Brain microvascular endothelial cell (primary cell): Measurements from ENCODE around the gene PLXNA2.

Source experiments
- DNase-seq: peaks from one replicate; pipeline ENCODE4 v3.0.0-alpha.2; 2020
- H3K27ac ChIP-seq: fragments of 250-450 bp; sonication (Bioruptor Pico); 2 replicates; pipeline ENCODE4 v1.5.1; 2020; ENCODE audit warnings: mild to moderate bottlenecking, moderate library complexity
- H3K27me3 ChIP-seq: fragments of 250-450 bp; sonication (Bioruptor Pico); replicated peaks from 2 replicates; pipeline ENCODE4 v1.5.1; 2020; ENCODE audit warnings: mild to moderate bottlenecking
- H3K36me3 ChIP-seq: fragments of 250-450 bp; sonication (Bioruptor Pico); replicated peaks from 2 replicates; pipeline ENCODE4 v1.5.1; 2020; ENCODE audit warnings: mild to moderate bottlenecking
- H3K4me3 ChIP-seq: 2 replicates; pipeline ENCODE4 v1.5.1; 2011; ENCODE audit warnings: low read depth, mild to moderate bottlenecking, control low read depth, low read length, moderate library complexity
- in situ Hi-C: cut with HindIII; loops from 2 replicates; pipeline ENCODE4 v1.10.0; 2017; ENCODE audit warnings: low sequenced_read_pairs, low pct_ligation_motif_present
- TF ChIP-seq, protein P1 (sequence below): IDR thresholded peaks from 2 replicates; pipeline ENCODE4 v1.5.1; 2011; ENCODE audit warnings: low read depth, mild to moderate bottlenecking, moderate library complexity, low read length, control low read depth, inconsistent platforms; ENCODE audit errors: missing control alignments

The PLXNA2 gene

DNA sequence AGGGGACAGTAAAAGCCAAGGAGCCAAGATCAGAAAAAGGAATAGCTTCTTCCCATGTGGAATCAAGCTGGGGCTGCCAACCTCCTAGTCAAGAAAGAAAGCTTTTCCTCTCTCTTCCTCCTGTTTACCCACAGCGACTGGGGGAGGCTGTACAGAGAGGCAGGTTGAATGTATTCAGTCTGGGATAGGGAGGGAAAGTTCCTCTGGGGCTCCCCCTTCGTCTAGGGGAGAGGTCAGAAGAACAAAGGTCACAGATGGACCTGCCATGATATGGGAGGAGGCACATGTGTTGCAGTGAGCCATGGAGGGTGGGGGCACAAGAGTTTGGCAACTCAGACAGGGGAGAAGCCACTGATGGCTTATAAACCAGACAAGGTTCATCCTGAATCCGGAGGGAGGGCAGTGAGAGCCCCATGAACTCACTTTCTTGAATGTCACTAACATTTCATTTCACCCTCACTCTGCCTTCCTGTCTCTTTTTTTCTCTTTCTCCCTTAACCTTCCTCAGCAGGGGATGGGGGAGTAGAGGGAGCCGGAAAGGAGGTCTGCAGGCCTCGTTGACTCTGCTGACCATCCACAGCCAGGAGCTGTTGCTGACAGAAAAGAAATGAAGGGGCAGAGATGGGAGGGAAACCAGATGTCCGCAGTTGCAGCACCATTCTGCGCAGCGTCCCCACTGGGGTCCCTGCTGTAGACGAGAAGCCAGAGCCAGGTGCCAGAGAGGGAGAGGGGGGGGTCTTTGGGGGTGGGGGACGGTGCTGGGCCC lies 61.1 kb downstream of the PLXNA2 start:
- in situ Hi-C loops: no loop called here
- TF ChIP-seq, protein P1, sequence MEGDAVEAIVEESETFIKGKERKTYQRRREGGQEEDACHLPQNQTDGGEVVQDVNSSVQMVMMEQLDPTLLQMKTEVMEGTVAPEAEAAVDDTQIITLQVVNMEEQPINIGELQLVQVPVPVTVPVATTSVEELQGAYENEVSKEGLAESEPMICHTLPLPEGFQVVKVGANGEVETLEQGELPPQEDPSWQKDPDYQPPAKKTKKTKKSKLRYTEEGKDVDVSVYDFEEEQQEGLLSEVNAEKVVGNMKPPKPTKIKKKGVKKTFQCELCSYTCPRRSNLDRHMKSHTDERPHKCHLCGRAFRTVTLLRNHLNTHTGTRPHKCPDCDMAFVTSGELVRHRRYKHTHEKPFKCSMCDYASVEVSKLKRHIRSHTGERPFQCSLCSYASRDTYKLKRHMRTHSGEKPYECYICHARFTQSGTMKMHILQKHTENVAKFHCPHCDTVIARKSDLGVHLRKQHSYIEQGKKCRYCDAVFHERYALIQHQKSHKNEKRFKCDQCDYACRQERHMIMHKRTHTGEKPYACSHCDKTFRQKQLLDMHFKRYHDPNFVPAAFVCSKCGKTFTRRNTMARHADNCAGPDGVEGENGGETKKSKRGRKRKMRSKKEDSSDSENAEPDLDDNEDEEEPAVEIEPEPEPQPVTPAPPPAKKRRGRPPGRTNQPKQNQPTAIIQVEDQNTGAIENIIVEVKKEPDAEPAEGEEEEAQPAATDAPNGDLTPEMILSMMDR: no peak

DNA sequence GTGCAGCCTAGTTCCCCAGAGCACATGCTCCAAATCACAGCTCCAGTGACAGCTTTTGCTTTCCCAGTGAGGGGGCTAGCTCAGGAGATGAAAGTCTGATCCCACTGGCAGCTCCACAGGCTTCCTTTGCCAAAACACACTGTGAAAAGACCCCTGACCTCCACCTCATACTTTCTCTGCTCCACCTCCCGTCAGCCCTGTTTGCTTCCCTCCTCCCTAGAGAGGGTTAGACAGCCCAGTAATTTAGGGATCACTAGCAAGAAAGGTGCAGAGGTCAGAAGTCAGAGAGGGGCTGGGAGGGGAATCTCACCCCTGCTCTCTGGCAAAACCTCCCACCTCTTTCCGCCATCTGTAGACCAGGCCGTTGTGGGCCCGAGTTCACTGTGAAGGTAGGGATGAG lies 62.8 kb downstream of the PLXNA2 start:
- no peaks in the 10 kb centered on the region for H3K36me3 ChIP-seq
- DNase-seq: no peak
- in situ Hi-C loops: no loop called here
- TF ChIP-seq, protein P1: no peak
- no peaks in the 10 kb centered on the region for H3K27me3 ChIP-seq
- no peak overlapping the region for H3K4me3 ChIP-seq
- H3K27ac ChIP-seq: no peak overlapping the region

More for the DNA sequence above, 61.1 kb downstream of the PLXNA2 start:
- Histone ChIP-seq H3K27me3 (no peaks in the 10 kb centered on the region), H3K4me3 (no peak overlapping the region), H3K36me3 (no peaks in the 10 kb centered on the region), H3K27ac (no peak overlapping the region)
- DNase-seq: no peak

DNA sequence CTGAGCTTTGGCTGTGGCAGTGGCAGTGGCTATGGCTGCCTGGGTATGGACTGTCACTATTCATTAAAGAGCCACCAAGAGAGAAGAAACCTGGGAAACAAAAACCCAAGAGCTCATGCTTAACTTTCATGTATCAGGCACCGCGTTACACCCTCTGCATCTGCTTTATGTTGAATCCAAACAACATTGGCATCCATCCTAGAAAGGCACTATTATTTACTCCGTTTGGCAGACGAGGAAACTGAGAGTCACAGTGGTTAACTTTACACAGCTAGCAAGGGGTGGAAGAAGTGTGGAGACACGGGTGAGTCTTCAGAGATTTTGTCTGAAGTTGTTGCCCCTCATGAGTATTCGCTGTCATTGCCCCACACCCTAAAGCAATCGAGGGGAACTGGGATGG lies 63.8 kb downstream of the PLXNA2 start:
- no peaks in the 10 kb centered on the region for H3K27me3 ChIP-seq
- H3K27ac ChIP-seq: no peak overlapping the region
- DNase-seq: no peak
- no peak overlapping the region for H3K4me3 ChIP-seq
- H3K36me3 ChIP-seq: no peaks in the 10 kb centered on the region
- TF ChIP-seq, protein P1: no peak
- in situ Hi-C loops: no loop called here

DNA sequence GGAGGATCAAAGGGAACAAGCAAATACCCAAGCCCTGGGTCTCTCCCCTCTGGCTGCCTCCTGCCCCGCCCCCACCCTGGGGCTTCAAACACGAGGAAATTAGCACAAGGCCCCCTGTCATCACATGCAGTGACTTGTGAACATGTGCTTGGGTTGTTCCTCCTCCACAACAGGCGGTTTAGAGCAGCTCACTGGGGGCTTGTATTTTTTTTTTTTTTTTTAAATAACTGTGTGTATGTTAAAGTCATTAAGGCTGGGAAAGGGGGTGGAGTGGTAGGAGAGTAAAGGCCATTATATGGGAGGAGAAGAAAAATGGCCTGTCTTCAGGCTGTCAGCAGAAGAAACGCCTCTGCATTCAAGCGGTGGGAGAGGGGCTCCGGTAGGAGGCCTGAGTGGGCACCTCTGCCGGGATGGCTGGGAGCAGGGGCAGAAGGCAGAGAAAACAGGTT lies 64.2 kb downstream of the PLXNA2 start:
- H3K27ac ChIP-seq: no peak overlapping the region
- no peaks in the 10 kb centered on the region for H3K27me3 ChIP-seq
- DNase-seq: no peak
- in situ Hi-C loops: no loop called here
- TF ChIP-seq, protein P1: no peak
- no peak overlapping the region for H3K4me3 ChIP-seq
- H3K36me3 ChIP-seq: no peaks in the 10 kb centered on the region

DNA sequence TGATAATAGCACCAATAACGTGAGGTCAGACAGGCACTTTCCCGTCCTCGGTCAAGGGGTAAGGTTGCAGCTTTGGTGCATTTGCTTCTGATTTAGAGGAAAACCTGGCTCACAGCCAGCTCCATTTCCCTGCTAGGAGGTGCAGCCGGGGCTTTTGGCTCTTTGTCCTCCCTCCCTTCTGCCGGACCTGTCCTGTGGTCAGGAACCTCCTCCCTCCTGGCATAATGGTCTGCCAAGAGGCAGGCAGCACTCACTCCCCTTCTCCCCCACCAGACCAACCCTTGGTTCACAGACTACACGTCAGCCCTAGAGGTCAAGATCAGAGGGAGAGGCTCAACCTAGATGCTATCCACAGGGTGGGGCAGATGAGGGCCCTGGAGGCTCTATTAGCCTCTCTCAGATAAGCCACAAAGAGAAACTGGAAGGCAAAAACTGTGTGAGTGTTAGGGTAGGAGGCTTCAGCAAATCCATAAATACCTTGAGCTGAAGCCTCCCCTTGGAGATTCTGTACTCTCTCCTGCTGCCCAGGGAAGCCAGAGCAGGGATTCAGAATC lies 64.8 kb downstream of the PLXNA2 start:
- in situ Hi-C loops: no loop called here
- Histone ChIP-seq H3K27ac (no peak overlapping the region), H3K36me3 (no peaks in the 10 kb centered on the region), H3K4me3 (no peak overlapping the region), H3K27me3 (no peaks in the 10 kb centered on the region)
- TF ChIP-seq, protein P1: no peak
- no peak for DNase-seq
